ENCODE results near the gene OPN4.

The OPN4 gene

GRCh38 chr10:86700851-86701617 is 46.7 kb downstream of the OPN4 start:
- no peak for TF ChIP-seq CTCF (conservative IDR thresholded peaks at IDR 0.05; ENCODE audit: low read depth)
- DNase-seq (ENCODE audit: low spot score): no peak
- no peak overlapping the region for H3K27ac ChIP-seq
- ChIA-PET CTCF (interaction anchor here (0.6 to 0.9 kb wide), 3 partner anchors 12 to 982 kb away, joined by 3 to 4 read pairs (median 3); no protein-coding TSS in a partner anchor), POLR2A (ENCODE audit: low non-redundant PET) (no interaction called here)

DNA sequence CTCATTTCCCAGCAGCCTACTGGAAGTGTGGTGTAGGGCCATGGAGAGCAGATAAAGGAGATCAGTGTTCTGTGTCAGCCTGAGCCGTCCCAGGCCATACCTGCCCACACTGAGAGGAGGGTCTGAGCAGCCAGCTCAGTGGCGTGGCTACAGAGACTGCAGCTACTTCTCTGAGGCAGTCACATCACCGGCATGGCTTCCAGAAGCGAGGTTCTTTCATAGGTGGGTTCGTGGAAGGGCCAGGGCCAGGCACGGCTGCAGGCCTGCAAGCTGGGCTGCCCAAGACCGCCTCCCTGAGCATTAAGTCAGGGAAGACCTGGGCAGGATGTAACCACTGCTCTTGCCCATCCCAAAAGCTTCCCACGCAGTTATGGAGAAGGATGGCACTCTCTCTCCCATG is 48.8 kb downstream of the OPN4 start:
- POLR2A ChIA-PET (ENCODE audit: low non-redundant PET): no interaction called here
- DNase-seq (ENCODE audit: low spot score): no peak
- CTCF ChIA-PET: interaction anchor here (0.6 to 0.9 kb wide), 3 partner anchors 100 to 257 kb away, joined by 3 to 5 read pairs (median 3); no protein-coding TSS in a partner anchor
- H3K27ac ChIP-seq: no peak overlapping the region
- no peak for TF ChIP-seq CTCF (conservative IDR thresholded peaks at IDR 0.05; ENCODE audit: low read depth)

DNA sequence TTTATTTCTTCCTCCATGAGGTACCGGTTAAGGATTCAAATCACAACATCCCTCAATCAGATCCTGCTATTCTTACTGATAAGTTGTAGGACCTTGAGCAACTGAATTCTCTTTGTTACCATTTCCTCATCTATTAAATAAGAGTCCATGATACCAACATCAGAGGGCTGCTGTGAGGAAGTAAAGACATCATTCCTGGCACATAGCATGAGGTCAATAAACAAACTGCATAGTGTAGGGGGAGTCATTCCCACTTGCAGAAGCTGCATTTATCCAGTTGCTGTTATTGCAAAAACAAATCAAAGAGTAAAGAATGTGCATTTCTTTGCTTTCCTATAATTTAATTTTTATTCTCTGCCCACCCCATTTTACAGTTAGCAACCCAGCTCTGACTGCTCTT is 50.8 kb downstream of the OPN4 start:
- ChIA-PET CTCF (no interaction called here), POLR2A (ENCODE audit: low non-redundant PET) (no interaction called here)
- H3K27ac ChIP-seq: no peak overlapping the region
- no peak for TF ChIP-seq CTCF (conservative IDR thresholded peaks at IDR 0.05; ENCODE audit: low read depth)
- no peak for DNase-seq (ENCODE audit: low spot score)

GRCh38 chr10:86705905-86706304 is 51.6 kb downstream of the OPN4 start:
- TF ChIP-seq CTCF (conservative IDR thresholded peaks at IDR 0.05; ENCODE audit: low read depth): no peak
- ChIA-PET CTCF (interaction anchor here (0.5 to 0.6 kb wide), 2 partner anchors 129 to 234 kb away, joined by 3 read pairs; no protein-coding TSS in a partner anchor), POLR2A (ENCODE audit: low non-redundant PET) (no interaction called here)
- no peak for DNase-seq (ENCODE audit: low spot score)
- H3K27ac ChIP-seq: no peak overlapping the region

- ChIA-PET POLR2A (ENCODE audit: low non-redundant PET) (no interaction called here), CTCF (interaction anchor here (0.5 to 0.6 kb wide), 3 partner anchors 25 to 233 kb away, joined by 3 to 4 read pairs (median 3); no protein-coding TSS in a partner anchor)
- H3K27ac ChIP-seq: no peak overlapping the region
- no peak for TF ChIP-seq CTCF (conservative IDR thresholded peaks at IDR 0.05; ENCODE audit: low read depth)
- no peak for DNase-seq (ENCODE audit: low spot score)
Observed at GRCh38 chr10:86706401-86706841, 52.1 kb downstream of the OPN4 start.

DNA sequence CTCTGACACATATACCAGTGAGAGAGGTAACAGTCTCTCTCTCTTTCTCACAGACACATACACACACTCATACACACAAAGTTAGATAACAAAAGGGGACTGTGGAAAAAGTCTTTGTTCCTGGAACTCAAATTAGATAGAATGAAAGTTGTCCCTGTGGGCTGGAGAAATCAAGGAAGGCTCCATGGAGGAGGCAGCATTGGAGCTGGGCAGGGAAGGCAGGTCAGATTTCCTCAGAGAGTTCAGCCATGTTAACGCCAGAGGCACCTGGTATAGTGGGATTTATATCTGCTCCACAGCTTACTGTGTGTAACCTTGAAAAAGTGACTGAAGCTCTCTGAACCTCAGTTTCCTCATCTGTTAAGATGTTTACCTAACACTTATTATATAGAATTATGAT is 52.6 kb downstream of the OPN4 start:
- POLR2A ChIA-PET (ENCODE audit: low non-redundant PET): no interaction called here
- no peak for TF ChIP-seq CTCF (conservative IDR thresholded peaks at IDR 0.05; ENCODE audit: low read depth)
- no peak overlapping the region for H3K27ac ChIP-seq
- DNase-seq (ENCODE audit: low spot score): no peak
- CTCF ChIA-PET: interaction anchor here (0.6 kb wide), 2 partner anchors 25 to 185 kb away, joined by 4 to 5 read pairs; no protein-coding TSS in a partner anchor

All from RWPE1 (cell line).